Ureter (tissue), 1 donor: ENCODE data around the gene C19orf25. TPM values are rescaled to one million over a fixed set of nuclear protein-coding genes. Genes with fewer than 3 reads are reported as not detected.
"Not testable (repeated sequence)": the region's sequence is repeated elsewhere in the genome, so short reads cannot be mapped to it uniquely, and the experiment has no call there.

Experiments
- DNase-seq: peaks from one replicate; pipeline ENCODE4 v3.0.0-alpha.2; 2020; ENCODE audit warnings: low spot score
- total RNA-seq: library from RNA; stranded (reverse); gene quantifications from one replicate; pipeline ENCODE4 v1.2.4, GENCODE V29; 2023
- donor health status: DM: yes; HTN: yes; CAD: no.

The C19orf25 gene
- total RNA-seq, 1 donor from 2014 or later: 23.9 TPM

- no peak for DNase-seq
These were observed 2.9 kb upstream of the C19orf25 start for GRCh38 chr19:1481893-1482360.

GRCh38 chr19:1481224-1481892, 2.3 kb upstream of the C19orf25 start:
- no peak for DNase-seq

GRCh38 chr19:1477056-1477455, 2.0 kb downstream of the C19orf25 start:
- not testable (repeated sequence) for DNase-seq

GRCh38 chr19:1475751-1476437, 3.1 kb downstream of the C19orf25 start:
- DNase-seq: no peak

GRCh38 chr19:1474765-1475351, 4.2 kb downstream of the C19orf25 start:
- DNase-seq: no peak

- no peak for DNase-seq
These were observed 4.8 kb downstream of the C19orf25 start for GRCh38 chr19:1474011-1474764.

GRCh38 chr19:1473085-1473851, 5.7 kb downstream of the C19orf25 start:
- DNase-seq: no peak

GRCh38 chr19:1472231-1473084, 6.6 kb downstream of the C19orf25 start:
- DNase-seq: no peak

- DNase-seq: no peak
These were observed 7.4 kb downstream of the C19orf25 start for GRCh38 chr19:1471515-1472160.

GRCh38 chr19:1471010-1471514, 8.0 kb downstream of the C19orf25 start:
- no peak for DNase-seq

- no peak for DNase-seq
These were observed 8.6 kb downstream of the C19orf25 start for GRCh38 chr19:1470305-1471009.

GRCh38 chr19:1470055-1470304, 9.0 kb downstream of the C19orf25 start:
- no peak for DNase-seq

- DNase-seq: no peak
These were observed 9.6 kb downstream of the C19orf25 start for GRCh38 chr19:1469255-1470054.

- no peak for DNase-seq
These were observed 10.2 kb downstream of the C19orf25 start for GRCh38 chr19:1468821-1469254.

GRCh38 chr19:1468274-1468820, 10.7 kb downstream of the C19orf25 start:
- no peak for DNase-seq

GRCh38 chr19:1467490-1468273, 11.3 kb downstream of the C19orf25 start:
- DNase-seq: no peak

- DNase-seq: no peak
These were observed 11.9 kb downstream of the C19orf25 start for GRCh38 chr19:1467215-1467489.
